Heart left ventricle (tissue), 16 donors: ENCODE data around the gene KDSR. TPM values are rescaled to one million over a fixed set of nuclear protein-coding genes. Genes with fewer than 3 reads are reported as not detected.

ENCODE experiments used
- ATAC-seq, 4 donors: fragments of 200-7000 bp; cut with Tn5 transposase; one replicate each; pipeline ENCODE4 v1.9.1; 2020 to 2022; ENCODE audit warnings: moderate library complexity in 4 of 4, mild to moderate bottlenecking in 3 of 4, moderate number of reproducible peaks in 1 of 4
- DNase-seq, 5 donors: peaks; one replicate each; pipeline ENCODE4 v3.0.0-alpha.2; 2020
- H3K27ac ChIP-seq, 12 donors: fragments of 200-600 bp; sonication (generic) in 4 of 12; one replicate each; pipeline versions ENCODE4 v1.5.0 to v1.8.0; 2016 to 2022; ENCODE audit warnings: mild to moderate bottlenecking in 2 of 12
- H3K27me3 ChIP-seq, 9 donors: fragments of 200-600 bp; sonication (generic) in 2 of 9; one replicate each; pipeline versions ENCODE4 v1.5.1 to v1.8.0; 2016 to 2022; ENCODE audit warnings: mild to moderate bottlenecking in 3 of 9
- H3K36me3 ChIP-seq, 9 donors: fragments of 200-600 bp; sonication (generic) in 2 of 9; one replicate each; pipeline versions ENCODE4 v1.5.0 to v1.8.0; 2018 to 2022; ENCODE audit warnings: mild to moderate bottlenecking in 2 of 9
- H3K4me1 ChIP-seq, 12 donors: fragments of 200-600 bp; sonication (generic) in 4 of 12; one replicate each; pipeline versions ENCODE4 v1.5.0 to v1.8.0; 2016 to 2022; ENCODE audit warnings: mild to moderate bottlenecking in 3 of 12
- H3K4me3 ChIP-seq, 12 donors: fragments of 200-600 bp; sonication (generic) in 4 of 12; one replicate each; pipeline versions ENCODE4 v1.5.0 to v1.8.0; 2017 to 2022; ENCODE audit warnings: mild to moderate bottlenecking in 9 of 12, moderate library complexity in 4 of 12
- H3K9me3 ChIP-seq, 12 donors: fragments of 200-600 bp; sonication (generic) in 4 of 12; one replicate each; pipeline versions ENCODE4 v1.5.0 to v1.8.0; 2016 to 2022; ENCODE audit warnings: mild to moderate bottlenecking in 1 of 12
- POLR2A ChIP-seq, 2 donors: fragments of 450-650 bp; IDR thresholded peaks; one replicate each; pipeline ENCODE4 v1.6.1; 2017; ENCODE audit warnings: antibody characterized with exemption in 2 of 2, mild to moderate bottlenecking in 2 of 2, moderate library complexity in 2 of 2
- WGBS, 4 donors: extraction: QIAGEN DNeasy Blood & Tissue Kit in 2 of 4; methylation state at CpG; one replicate each; pipeline versions ENCODE4 v1.1.5 to v1.1.7; 2013 to 2018; 5-methylcytosine and 5-hydroxymethylcytosine counted together
- intact Hi-C, 10 donors: fragments of 100-400 bp; cut with DNase I; formaldehyde crosslinking; loops; one replicate each; pipeline versions ENCODE4 v1.11.1 to v1.14.2; 2022
- polyA plus RNA-seq, 2 donors: library from polyadenylated mRNA; stranded (reverse); fragments of 200-250 nt; gene quantifications; one replicate each; pipeline ENCODE4 v1.2.3, GENCODE V29; 2013
- total RNA-seq, 9 donors: library from RNA; depleted of rRNA in 2 of 9; stranded (reverse); fragments of >200 nt in 2 of 9; fragmentation: NEBNext Ultra II Directional in 3 of 9; extraction: Animal tissue kit (Norgen Biotek cat#: 25700) in 3 of 9; gene quantifications; one replicate each; pipeline versions ENCODE4 v1.1.0 to v1.2.4, GENCODE V29; 2016 to 2023
- TF ChIP-seq, protein P1 (sequence below), 12 donors: fragments of 200-600 bp; sonication (generic) in 4 of 12; IDR thresholded peaks; one replicate each; pipeline versions ENCODE4 v1.5.0 to v1.8.0; 2018 to 2022; ENCODE audit warnings: antibody characterized with exemption in 12 of 12, mild to moderate bottlenecking in 5 of 12
- donor health status: ischemic (EF 13 %, LVEDD 7.1; RV severe dilation, severe dysfunction).
- donor health status: healthy with polysubstance abuse.
- donor health status: DM: no; HTN: yes; CAD: no.
- donor health status: DM: no; HTN: no; CAD: no.
- donor health status: ischemic (EF 25% LVEDD 6.9; RV normal size, moderate dysfunction).
- donor health status: ischemic (EF 25% LVEDD 5.7; RV mildly dilated, moderate dysfunction).
- donor health status: healthy.
- donor health status: DM: yes; HTN: yes; CAD: no.
- donor health status: ischemic (EF 35%, LVEDD 5.7; RV mildly dilated, moderate dysfunction).
- donor health status: nonischemic (EF 11% LVEDD 7.7; RV severe dilation, severe dysfunction).
- donor health status: DM: yes; HTN: yes; CAD: no.
- donor health status: PGD.
- donor health status: ischemic (EF 29% LVEDD 5.4; RV normal size, mild dysfunction).
- donor health status: nonischemic (EF 23%, LVEDD 6.1; RV moderate dilation, normal function).

The KDSR gene
- total and polyA plus RNA-seq, 11 donors: 10.7 to 45.6 (median 36.5) TPM

DNA sequence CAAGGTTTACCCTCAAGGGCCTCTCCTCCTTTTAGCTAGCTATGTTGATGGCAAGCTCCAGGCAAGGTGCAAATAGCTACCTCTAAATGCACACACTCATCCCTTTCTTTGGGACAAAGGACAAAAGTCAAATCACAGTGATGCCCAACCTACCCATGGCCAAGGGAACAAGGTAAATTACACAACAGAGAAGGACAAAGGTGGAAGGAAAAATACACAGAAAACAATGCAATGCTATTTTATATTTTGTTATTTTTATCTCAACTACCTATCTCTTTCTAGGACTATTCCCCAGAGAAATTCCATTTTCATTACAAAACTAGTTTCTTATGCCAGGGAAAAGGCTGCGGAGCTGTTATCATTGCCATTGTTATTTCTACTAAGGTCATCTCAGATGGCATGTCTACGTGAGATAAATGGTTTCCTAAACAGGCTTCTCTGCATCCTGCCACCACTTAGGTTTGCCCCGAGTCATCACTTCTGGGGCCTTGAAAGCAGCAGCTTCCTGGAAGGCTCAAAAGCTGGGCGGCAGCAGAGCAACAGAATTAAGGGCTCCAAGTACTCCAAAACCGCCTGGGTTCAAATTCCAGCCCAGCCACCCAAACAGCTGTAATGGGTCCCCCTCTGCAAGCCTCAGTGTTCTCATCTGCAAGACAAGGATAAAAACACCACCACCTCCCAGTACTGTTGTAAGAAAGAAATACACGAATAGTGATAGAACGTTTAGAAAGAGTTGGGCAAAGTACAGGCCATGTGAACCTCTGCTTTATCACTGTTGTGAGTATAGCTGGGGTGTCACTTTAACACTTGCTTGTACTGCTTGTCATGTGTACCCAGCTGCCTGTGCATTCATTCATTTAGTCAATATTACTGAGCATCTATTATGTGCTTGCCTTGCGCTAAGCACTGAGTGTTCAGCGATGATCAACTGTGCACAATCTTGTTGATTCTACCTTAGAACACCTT, 68.3 kb downstream of the KDSR start:
- DNase-seq (no peak), ATAC-seq (no peak)
- TF ChIP-seq POLR2A (IDR thresholded peaks at IDR 0.05): no peak
- TF ChIP-seq, protein P1, sequence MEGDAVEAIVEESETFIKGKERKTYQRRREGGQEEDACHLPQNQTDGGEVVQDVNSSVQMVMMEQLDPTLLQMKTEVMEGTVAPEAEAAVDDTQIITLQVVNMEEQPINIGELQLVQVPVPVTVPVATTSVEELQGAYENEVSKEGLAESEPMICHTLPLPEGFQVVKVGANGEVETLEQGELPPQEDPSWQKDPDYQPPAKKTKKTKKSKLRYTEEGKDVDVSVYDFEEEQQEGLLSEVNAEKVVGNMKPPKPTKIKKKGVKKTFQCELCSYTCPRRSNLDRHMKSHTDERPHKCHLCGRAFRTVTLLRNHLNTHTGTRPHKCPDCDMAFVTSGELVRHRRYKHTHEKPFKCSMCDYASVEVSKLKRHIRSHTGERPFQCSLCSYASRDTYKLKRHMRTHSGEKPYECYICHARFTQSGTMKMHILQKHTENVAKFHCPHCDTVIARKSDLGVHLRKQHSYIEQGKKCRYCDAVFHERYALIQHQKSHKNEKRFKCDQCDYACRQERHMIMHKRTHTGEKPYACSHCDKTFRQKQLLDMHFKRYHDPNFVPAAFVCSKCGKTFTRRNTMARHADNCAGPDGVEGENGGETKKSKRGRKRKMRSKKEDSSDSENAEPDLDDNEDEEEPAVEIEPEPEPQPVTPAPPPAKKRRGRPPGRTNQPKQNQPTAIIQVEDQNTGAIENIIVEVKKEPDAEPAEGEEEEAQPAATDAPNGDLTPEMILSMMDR (IDR thresholded peaks at IDR 0.05): no peak

GRCh38 chr18:63297687-63298399, 69.2 kb downstream of the KDSR start:
- Histone ChIP-seq H3K9me3 (no peaks in the 10 kb centered on the region), H3K4me3 (no peak overlapping the region), H3K36me3 (no peaks in the 10 kb centered on the region), H3K27me3 (no peaks in the 10 kb centered on the region), H3K4me1 (peaks cover 0 to 59% (median 16%) of the 10 kb centered on the region in 12 donors), H3K27ac (no peak overlapping the region)
- 70 to 76% (median 75%) methylated on average over 14 to 16 of the region's 16 CpGs for WGBS, 4 donors
- DNase-seq (no peak), ATAC-seq (no peak)
- intact Hi-C loops: no loop called here
- TF ChIP-seq POLR2A (IDR thresholded peaks at IDR 0.05): no peak
- TF ChIP-seq, protein P1 (IDR thresholded peaks at IDR 0.05): no peak

More for the DNA sequence above, 68.3 kb downstream of the KDSR start:
- Histone ChIP-seq H3K27ac (peak overlapping the region in 1 of 12 donors; percentile 54), H3K4me1 (peaks cover 0 to 60% (median 18%) of the 10 kb centered on the region in 12 donors), H3K4me3 (no peak overlapping the region), H3K9me3 (no peaks in the 10 kb centered on the region), H3K27me3 (no peaks in the 10 kb centered on the region), H3K36me3 (no peaks in the 10 kb centered on the region)
- WGBS, 4 donors: 78 to 89% (median 82%) methylated on average over 9 of the region's 9 CpGs
- intact Hi-C loops: no loop called here

DNA sequence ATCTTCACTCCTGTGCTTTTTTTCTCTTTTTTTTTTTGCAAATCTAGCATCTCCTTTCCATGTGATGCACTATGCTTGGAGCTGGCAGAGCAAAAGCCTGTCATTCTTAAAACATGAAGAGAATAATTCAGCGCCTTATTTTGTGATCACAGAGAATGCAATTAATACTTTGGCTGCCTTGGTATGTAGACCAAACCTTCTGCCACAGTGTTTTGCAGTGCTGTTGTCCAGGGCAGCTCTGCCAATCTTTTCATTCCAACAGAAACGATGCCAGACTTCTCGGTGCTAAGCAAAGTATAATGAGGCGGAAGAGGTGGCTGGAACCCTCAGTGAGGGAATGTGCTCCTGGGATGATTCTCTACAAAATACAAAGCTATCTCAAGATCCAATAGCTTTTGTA, 73.1 kb downstream of the KDSR start:
- no peak for TF ChIP-seq POLR2A (IDR thresholded peaks at IDR 0.05)
- TF ChIP-seq, protein P1 (IDR thresholded peaks at IDR 0.05): no peak
- Histone ChIP-seq H3K36me3 (no peaks in the 10 kb centered on the region), H3K27ac (peak overlapping the region in 1 of 12 donors; percentile 13), H3K4me3 (no peak overlapping the region), H3K27me3 (no peaks in the 10 kb centered on the region), H3K9me3 (no peaks in the 10 kb centered on the region), H3K4me1 (peaks cover 0 to 55% (median 16%) of the 10 kb centered on the region in 12 donors)
- intact Hi-C loops: no loop called here
- DNase-seq (no peak), ATAC-seq (peak in 3 of 4 donors; percentile 41 to 57 (median 54))
- WGBS, 4 donors: 62 to 84% (median 72%) methylated on average over 4 of the region's 4 CpGs
